Measurements from ENCODE around the gene SPATC1L.

Gene SPATC1L

GRCh38 chr21:46128933-46129571 lies 55.2 kb downstream of the SPATC1L start:
- no peak for TF ChIP-seq CTCF (conservative IDR thresholded peaks at IDR 0.05)
- H3K27ac ChIP-seq, result no peak overlapping the region

GRCh38 chr21:46128106-46128932 lies 55.9 kb downstream of the SPATC1L start:
- no peak overlapping the region for H3K27ac ChIP-seq
- no peak for TF ChIP-seq CTCF (conservative IDR thresholded peaks at IDR 0.05)

- TF ChIP-seq CTCF (conservative IDR thresholded peaks at IDR 0.05), result no peak
- no peak overlapping the region for H3K27ac ChIP-seq
Observed at GRCh38 chr21:46127239-46128105, 56.8 kb downstream of the SPATC1L start.

GRCh38 chr21:46126309-46127238 lies 57.7 kb downstream of the SPATC1L start:
- no peak overlapping the region for H3K27ac ChIP-seq
- TF ChIP-seq CTCF (conservative IDR thresholded peaks at IDR 0.05), result no peak

- no peak overlapping the region for H3K27ac ChIP-seq
- TF ChIP-seq CTCF (conservative IDR thresholded peaks at IDR 0.05), result no peak
Observed at GRCh38 chr21:46125846-46126301, 58.4 kb downstream of the SPATC1L start.

- no peak for TF ChIP-seq CTCF (conservative IDR thresholded peaks at IDR 0.05)
- no peak overlapping the region for H3K27ac ChIP-seq
Observed at GRCh38 chr21:46124926-46125845, 59.1 kb downstream of the SPATC1L start.
